GM21526 (cell line): Measurements from ENCODE around the gene PLXNA1.

Source experiments
- ATAC-seq: cut with Tn5 transposase; IDR thresholded peaks from one replicate; pipeline ENCODE4 v1.9.1; 2021; ENCODE audit warnings: moderate library complexity; ENCODE audit not compliant: unreplicated experiment, low FRiP score

PLXNA1 gene

DNA sequence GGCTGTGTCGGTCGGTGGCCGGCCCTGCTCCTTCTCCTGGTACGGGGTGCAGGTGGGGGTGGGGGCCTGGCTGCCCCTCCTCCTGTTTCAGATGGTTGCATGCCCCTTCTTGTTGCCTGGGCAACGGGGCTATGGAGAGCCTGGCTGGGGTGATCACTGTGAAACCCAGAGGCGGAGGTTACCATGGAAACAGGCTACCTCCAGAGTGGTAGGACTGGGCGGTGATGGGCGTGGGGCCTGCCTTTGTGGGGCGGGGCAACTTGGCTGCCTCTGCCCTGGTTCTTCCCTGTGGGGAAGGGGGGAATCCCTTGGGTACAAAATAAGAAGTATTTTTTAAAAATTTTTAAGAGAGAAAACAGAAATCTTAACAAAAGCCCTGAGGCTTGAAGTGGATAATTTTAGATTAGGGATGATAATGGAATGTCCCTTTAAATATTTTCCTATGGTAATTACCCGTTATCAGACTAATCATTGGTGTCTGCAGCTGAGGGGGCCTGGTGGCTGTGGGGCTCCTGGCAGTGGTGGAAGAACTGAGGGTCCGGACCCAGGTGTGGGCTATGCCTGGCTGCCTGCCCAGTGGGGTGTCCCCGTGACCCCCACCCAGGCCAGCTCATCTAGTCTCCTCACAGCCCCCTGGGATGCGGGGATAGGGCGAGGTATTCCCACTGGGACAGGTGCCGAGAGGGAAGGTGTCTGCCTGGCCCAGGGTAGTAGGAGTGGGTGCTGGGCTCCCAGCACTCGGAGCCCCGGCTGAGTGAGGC is 32.5 kb downstream of the PLXNA1 start:
- no peak for ATAC-seq

DNA sequence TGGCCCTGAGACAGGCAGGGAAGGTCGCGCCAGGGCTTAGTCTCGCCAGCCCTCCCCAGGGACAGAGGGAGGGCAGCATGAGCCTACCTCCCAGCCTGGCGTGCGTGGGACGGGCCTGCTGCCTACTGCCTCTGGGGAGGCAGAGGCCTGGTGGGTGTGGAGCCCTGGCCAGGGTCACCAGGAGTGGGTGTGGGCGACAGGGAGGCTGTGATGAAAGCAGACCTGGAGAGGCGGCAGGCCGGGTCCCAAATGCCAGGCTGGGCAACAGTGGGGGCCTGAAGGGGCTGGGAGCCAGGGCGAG is 33.1 kb downstream of the PLXNA1 start:
- ATAC-seq: no peak

DNA sequence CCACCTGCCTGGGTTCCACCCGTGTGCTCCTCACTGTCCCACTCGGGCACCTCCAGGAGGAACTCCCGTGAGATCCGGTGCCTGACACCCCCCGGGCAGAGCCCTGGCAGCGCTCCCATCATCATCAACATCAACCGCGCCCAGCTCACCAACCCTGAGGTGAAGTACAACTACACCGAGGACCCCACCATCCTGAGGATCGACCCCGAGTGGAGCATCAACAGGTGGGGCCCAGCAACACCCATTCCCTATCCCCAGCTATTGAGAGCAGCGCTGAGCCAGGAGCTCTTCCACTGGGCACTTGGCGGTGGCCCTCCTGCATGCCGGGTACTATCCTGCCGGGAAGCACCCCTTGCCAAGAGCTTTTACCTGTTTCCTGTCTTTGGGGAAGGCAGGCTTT is 33.5 kb downstream of the PLXNA1 start:
- no peak for ATAC-seq

DNA sequence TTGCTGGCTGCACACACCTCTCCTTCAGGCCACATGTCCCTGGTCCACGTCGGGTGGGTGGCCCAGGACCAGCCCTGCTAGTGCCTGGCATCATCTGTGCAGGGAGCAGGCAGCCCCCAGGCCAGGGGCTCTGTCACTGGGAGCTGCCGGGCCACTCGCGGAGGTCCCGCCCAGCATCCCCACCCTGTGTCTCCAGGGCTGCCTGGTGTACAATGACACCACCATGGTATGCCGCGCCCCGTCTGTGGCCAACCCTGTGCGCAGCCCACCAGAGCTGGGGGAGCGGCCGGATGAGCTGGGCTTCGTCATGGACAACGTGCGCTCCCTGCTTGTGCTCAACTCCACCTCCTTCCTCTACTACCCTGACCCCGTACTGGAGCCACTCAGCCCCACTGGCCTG is 34.3 kb downstream of the PLXNA1 start:
- ATAC-seq: no peak

DNA sequence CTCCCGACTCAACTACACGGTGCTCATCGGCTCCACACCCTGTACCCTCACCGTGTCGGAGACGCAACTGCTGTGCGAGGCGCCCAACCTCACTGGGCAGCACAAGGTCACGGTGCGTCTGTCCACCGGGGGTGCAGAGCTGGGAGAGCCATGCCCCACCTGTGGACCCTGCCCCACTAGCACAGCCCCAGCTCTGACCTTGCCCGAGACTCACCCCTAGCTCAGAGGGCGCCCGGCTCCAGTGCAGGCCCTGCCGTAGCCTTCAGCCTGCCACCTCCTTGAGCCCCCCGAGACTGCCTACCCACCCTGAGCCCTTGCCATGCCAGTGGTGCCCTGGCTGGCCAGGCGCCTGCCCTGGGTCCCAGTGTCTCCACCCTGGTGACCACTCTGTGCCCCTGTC is 34.9 kb downstream of the PLXNA1 start:
- no peak for ATAC-seq

DNA sequence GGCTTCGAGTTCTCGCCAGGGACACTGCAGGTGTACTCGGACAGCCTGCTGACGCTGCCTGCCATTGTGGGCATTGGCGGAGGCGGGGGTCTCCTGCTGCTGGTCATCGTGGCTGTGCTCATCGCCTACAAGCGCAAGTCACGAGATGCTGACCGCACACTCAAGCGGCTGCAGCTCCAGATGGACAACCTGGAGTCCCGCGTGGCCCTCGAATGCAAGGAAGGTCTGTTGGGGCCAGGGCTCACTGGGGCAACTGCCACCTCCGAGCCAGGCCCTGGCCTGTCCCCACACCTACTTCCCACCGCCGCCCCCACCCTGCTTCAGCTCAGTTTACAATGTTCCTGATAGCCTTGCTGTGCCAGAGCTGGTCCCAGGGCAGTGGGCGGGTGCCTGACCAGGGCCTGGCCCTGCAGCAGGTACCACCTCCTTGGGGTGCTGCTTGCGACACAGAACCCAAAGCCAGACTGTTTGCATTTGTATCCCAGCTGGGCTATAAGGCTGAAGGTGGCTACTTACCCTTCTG is 35.5 kb downstream of the PLXNA1 start:
- ATAC-seq: no peak

DNA sequence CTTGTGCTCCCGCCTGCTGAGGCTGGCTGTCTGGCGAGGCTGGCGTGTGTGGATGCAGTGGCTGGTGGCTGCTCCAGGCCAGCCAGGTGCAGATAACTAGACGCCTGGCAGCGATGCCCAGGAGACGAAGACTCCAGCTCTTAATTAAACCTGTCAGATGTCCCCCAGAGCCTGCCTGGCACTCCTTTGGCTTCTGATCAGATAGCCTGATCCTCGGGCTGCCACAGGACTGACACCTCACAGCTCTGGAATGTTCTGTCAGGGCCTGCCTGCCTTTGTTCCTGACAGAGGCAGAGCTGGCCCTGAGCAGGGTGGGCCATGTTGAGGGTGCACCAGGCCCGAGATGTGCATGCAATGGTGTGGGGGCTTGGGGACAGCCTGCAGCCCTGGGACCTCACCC is 36.5 kb downstream of the PLXNA1 start:
- no peak for ATAC-seq

DNA sequence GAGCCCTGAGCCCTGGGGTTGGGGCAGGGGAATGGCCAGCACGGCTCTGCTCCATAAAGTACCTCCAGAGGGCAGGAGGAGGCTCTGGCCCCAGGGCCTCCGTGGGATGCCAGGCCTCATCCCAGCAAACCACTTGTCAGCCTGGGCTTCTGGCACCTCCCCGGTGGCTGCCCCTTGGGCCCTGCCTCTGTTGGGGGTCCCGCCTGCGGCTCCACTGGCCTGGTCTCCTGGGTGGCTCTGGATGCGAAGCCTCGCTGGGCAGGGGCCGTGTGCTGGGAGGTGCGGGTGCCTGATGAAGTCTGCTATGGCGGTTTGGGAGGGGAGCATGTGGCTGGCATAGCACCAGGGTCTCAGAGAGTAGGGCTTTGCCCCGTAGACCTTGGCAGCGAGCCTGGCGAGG is 37.6 kb downstream of the PLXNA1 start:
- no peak for ATAC-seq

DNA sequence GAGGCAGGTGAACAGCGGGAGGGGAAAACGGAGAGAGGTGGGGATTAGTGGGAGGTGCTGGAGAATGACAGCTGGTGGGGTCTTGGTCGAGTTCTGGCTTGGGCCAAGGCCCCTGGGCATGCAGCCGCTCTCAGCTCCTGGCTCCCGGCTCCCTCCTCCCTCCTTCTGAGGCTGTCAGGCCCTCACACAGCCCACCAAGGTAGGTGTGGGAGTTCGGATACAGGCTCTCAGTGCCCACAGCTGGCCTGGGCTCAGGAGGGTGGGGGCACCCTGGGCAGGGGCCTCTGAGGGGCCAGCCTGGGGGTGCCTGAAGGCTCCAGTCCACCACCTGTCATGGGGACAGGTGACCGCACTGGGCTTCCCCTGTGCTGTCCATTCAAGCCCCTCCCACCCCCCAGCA is 39.9 kb downstream of the PLXNA1 start:
- ATAC-seq: no peak

DNA sequence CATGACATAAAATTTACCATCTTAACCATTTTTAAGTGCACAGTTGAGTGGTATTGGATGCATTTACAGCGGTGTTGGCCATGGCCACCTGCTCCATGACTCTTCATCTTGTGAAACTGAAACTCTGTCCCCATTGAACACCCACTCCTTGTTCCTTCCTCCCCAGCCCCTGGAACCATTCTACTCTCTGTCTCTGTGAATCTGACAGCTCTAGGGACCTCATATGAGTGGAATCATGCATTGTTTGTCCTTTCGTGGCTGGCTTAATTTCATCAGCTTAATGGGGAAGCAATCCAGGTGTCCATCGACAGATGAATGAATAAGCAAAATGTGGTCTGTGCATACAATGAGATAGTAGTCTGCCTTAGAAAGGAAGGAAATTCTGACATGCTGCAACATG is 42.5 kb downstream of the PLXNA1 start:
- no peak for ATAC-seq

DNA sequence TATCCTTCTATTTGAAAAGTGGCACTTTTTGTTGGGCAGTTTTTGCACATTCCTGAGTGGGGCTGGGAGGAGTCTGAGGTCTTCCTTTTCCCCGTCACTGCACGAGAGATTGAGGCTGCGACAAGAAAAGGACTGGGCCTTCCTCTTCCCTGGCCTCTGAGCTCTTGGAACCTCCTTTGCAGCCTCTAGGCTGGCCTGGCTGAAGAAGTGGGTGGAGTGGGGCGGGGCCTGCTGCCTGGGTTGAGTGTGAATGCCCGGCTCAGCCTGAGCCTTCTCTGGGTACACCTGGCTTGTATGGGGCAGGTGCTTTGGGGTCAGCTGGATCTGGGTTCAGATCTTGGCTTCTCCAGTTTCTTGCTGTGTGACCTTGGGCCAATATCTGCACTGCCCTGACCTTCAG is 43.1 kb downstream of the PLXNA1 start:
- ATAC-seq: no peak

DNA sequence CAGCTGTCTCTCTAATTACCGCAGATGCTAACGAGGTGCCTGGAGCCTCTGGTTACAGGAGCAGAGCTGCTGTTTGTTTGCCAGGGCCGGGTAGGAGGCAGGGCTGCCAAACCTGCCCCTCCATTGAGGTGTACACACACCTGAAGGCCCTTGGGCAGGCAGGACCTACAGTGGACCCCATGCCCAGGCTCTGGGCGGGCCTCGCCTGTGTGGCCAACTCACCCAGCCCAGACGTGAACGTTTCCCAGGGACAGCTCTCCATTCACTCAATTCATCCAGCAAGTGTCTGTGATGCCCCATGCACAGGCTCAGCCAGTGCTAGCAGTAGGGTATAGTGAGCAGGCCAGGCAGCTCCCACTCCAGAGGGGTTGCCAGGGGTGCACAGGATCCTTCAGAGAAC is 43.7 kb downstream of the PLXNA1 start:
- ATAC-seq: no peak

DNA sequence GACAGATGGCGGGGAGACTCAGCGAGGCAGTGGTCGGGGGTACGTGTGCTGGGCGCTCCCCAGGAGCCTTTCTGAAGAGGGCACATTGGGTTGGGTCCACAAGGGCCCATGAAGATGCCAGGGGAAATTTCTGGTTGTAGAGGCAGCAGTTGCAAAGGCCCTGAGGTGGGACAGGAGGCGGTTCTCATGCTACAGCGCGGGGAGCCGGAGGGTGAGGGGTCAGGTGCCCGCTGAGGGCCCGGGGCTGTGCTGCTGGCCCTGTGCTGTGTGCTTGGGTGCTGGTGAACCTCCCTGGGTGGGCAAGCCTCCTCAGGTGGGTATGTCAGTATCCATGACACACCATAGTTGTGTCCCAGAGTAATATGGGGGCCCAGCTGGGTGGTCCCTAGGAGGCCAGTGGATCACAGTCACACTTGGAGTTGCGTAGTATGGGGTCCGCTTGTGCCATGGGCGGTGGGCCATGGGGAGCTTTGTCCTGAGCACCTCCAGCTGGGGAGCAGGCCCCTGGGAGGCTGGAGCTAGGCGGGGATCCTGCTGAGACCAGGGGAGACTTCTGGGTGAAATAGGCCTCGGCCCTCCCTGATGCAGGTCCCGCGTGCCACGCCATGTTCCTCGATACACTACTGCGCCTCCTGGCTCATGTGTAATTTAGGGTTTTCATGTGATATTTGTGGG is 44.3 kb downstream of the PLXNA1 start:
- ATAC-seq: no peak

DNA sequence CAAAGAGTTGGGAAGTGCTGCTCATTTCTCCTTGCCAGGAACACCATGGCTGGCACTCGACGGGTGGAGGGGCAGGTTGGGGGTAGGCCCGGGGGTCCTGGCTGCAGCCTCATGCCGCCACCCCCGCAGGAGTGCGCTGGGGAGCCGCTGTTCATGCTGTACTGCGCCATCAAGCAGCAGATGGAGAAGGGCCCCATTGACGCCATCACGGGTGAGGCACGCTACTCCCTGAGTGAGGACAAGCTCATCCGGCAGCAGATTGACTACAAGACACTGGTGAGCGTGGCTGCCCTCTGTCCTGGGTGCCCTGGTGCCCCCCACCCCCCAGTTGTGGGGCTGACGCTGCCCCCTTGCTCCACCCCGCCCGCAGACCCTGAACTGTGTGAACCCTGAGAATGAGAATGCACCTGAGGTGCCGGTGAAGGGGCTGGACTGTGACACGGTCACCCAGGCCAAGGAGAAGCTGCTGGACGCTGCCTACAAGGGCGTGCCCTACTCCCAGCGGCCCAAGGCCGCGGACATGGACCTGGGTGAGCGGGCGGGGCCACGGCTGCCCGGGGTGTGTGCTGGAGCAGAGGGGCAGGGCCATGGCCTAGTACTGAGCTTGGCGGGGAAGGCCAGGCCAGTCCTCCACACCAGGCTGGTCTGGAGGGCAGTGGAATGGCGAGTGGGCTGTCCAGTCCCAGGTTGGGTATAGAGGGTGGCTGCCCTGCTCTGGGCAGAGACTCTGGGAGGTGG is 45.1 kb downstream of the PLXNA1 start:
- ATAC-seq: no peak

DNA sequence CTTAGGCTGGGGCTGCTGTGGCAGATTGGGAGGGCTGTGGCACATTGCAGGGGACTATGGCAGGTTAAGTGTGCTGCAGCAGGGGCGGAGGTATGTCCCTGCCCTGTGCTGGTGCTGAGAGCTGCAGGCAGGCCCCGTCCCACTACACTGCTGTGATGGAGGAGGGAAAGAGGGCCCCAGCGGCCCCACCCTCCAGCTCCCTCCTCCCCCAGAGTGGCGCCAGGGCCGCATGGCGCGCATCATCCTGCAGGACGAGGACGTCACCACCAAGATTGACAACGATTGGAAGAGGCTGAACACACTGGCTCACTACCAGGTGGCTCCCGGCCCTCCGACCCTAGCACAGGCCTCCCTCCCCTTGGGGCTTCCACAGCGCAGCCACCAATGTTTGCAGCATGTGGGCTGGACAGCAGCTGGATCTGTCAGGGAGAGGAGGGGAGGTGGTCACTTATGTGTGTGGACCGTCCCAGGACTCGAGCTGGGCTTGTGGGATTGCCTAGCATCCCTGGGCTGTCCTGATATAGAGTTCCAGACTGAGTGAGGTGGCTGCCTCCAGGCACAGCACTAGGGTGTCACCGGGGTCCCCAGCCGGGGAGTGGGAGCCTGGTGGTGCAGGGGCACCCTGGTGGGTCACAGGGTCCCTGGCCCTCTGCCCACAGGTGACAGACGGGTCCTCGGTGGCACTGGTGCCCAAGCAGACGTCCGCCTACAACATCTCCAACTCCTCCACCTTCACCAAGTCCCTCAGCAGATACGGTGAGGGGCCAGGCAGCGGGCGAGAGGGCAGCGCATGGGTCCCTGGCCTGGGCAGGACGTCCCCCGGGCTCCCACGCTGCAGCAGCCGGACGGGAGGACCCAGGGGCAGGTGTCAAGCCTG is 46.1 kb downstream of the PLXNA1 start:
- ATAC-seq: no peak

DNA sequence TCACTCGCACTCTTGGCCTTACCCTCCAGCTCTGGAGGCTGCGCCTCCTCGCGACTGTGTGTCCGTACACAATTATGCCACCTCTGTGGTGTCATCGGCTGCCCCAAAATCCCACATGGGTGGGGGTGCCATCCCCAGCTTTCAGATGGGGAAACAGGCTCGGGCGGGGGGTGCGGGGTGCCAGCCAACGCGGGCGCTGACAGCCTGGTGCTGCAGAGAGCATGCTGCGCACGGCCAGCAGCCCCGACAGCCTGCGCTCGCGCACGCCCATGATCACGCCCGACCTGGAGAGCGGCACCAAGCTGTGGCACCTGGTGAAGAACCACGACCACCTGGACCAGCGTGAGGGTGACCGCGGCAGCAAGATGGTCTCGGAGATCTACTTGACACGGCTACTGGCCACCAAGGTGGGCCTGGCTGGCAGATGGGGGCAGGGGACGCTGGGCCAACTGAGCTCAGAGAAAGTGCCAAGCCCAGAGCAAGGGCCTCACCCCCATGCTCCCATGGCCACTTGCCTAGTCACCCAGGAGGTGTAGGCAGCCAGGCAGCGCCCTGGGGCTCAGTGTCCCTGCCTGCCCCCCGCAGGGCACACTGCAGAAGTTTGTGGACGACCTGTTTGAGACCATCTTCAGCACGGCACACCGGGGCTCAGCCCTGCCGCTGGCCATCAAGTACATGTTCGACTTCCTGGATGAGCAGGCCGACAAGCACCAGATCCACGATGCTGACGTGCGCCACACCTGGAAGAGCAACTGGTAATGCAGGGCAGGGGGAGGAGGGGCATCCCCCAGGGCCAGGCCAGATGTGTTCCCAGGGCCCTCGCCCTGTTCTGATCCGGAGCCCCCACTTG is 47.0 kb downstream of the PLXNA1 start:
- ATAC-seq: no peak

DNA sequence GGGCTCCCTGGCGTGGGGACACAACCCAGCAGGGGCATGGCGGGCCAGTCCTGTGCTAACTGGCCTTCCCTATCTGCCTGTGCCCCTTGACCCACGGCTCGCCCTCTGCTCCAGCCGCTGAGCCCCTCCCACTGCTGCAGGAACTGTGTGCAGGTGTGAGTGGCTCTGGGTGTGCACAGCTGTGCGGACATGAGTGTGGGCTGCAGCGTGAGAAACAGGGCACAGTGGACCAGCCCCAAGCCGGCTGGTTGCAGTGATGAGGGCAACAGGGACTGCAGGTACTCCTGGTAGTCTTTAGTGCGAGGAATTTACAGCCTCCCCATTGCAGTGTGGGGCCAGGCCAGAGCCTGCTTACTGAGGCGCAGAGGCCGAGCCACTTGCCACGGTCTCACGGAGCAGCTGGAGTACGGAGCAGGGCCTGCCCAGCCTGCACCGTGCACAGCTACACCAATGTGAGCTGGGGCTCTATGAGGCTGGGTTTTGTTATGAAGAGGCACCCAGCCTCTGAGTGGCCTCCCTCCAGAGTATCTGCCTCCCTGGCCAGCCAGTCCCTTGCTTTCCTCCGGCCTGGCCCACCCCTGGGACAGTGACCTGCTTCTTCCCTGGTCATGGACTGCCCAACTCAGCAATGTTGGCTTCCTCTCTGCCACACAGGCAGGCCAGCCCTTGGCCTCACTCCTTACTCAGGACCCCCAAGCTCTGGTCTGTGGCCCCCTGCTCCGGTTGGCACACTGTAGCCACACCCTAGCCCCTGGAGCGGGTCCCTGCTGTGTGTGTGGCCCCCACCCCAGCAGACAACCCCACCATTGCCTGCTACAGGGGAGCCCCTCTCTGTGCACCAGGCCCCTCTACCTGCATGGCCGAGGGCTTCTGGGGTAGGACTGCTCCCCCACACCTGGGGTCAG is 47.8 kb downstream of the PLXNA1 start:
- ATAC-seq: no peak

DNA sequence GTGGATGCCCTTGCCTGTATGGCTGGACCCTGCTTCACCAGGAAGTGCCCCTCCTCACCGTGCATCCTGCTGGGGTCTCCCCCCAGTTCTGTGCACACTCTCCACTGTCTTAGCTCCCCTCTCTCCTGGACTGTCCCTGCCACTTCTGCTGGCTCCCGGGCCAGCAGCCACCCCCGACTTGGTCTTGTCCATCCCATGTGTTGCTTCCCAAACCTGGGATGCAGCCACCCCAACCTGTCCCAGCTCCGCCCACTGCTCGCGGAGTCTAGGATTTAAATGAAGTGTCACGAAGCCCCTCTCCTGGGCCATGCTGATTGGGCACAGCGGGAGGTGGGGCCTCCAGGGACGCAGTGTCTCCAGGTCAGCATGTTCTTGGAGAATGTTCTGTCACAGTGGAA is 48.5 kb downstream of the PLXNA1 start:
- no peak for ATAC-seq

DNA sequence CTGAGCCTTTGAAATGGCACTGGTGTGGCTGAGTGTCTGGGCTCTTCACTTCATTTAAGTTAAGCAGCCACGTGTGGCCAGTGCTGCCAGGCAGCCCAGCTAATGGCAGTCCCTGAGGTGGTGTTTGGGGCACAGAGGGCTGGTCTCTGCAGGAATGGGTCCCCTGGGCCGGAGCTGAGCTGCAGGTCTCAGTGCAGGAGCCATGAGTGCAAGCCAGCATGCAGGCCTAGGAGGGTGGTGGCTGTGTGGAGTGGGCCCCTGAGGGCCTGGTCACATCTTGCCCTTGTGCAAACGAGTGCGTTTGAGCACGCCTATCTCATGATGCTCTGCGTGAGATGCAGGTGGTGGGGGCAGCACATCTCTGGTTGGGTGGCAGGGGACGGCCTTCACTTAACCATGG is 48.9 kb downstream of the PLXNA1 start:
- ATAC-seq: no peak
